SKM-1 (cell line): ENCODE data around the gene ARHGEF7.

Experiments used
- DNase-seq: peaks from one replicate; lab custom pipeline; 2025; ENCODE audit not compliant: unreplicated experiment; lab: John Stamatoyannopoulos, UW

The ARHGEF7 gene

GRCh38 chr13:111270765-111271698 lies 155.9 kb downstream of the ARHGEF7 start:
- DNase-seq = no peak

DNA sequence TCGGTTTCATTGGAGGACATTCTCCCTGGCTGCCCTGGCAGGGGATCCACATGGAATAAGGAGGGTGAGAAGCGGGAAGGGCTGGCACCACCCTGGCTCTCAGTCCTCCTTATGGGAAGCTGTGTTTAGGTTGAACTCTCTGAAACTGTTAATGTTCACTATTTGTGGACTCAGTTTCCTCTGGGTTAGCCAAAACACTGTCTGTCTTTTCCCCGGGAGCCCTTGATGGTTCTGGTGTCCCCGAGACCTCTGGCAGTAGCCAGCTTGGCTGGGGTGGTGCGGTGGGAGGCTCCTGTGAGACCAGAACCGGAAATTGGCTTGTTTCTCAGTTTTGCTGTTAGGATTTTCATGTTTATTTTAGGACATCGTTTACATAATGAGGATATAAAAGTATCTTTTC lies 157.0 kb downstream of the ARHGEF7 start:
- DNase-seq = no peak

DNA sequence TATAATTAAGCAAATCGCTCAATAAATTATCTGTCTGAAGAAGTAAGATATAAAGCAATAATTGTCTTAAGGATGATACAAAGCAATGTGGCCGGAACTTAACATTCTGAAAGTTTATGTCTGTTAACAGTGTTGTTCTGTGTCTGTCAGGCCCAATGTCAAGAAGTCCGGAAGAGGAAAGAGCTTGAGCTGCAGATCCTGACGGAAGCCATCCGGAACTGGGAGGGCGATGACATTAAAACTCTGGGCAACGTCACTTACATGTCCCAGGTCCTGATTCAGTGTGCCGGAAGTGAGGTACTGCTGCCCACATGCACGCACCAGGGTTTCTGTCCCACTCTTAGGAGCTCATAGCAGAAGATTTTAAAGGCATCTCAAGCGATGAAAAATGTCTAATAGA lies 160.3 kb downstream of the ARHGEF7 start:
- no peak for DNase-seq

GRCh38 chr13:111275995-111276618 lies 161.0 kb downstream of the ARHGEF7 start:
- no peak for DNase-seq

GRCh38 chr13:111278258-111278657 lies 163.1 kb downstream of the ARHGEF7 start:
- no peak for DNase-seq

- DNase-seq = no peak
Observed at GRCh38 chr13:111278743-111279652, 163.9 kb downstream of the ARHGEF7 start.

GRCh38 chr13:111280226-111280625 lies 165.1 kb downstream of the ARHGEF7 start:
- no peak for DNase-seq

GRCh38 chr13:111280681-111281585 lies 165.8 kb downstream of the ARHGEF7 start:
- DNase-seq = no peak

DNA sequence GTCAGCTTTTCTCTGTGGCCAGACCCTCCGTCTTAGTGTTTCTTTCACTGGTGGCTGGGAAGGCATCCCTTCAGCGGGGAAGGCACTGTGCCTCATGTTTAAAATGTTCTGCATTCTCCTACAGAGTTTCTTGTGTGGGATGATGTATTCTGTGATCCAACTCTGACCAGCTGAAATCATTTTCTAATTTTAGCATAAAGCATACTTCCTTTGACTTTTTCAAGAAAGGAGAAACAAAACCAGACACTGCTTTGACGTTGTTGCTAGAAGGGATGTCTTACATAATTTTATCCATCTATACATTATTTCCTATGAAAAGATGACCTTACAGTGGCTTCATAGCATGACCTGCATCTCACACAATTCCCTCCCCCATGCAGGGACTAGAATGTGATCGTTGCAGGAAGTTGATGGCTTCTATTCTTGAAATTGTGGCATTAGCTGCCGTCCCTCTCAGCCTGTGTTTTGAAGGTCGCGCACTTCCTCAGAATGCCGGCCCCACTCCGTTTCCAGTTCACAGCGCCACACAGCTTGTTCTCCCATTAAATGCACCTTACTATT lies 166.7 kb downstream of the ARHGEF7 start:
- DNase-seq = no peak

DNA sequence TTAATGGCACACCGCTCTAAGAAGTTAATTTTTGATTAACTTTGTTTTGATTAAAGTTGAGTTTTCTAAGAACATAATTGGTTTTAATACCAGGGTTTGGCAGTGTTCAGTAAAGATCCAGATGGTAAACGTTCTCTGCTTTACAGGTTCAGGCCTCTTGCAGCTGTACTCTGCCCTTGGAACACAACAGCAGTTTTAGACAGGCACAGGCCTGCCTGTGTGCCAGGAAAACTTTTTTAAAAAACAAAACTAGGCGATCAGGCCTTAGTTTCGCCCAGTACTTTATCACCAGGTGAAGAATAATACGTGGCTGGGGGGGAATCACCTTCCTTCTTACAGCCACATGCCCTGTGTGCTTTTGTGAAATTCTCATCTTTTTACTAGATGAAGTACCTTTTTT lies 167.3 kb downstream of the ARHGEF7 start:
- DNase-seq = no peak

DNA sequence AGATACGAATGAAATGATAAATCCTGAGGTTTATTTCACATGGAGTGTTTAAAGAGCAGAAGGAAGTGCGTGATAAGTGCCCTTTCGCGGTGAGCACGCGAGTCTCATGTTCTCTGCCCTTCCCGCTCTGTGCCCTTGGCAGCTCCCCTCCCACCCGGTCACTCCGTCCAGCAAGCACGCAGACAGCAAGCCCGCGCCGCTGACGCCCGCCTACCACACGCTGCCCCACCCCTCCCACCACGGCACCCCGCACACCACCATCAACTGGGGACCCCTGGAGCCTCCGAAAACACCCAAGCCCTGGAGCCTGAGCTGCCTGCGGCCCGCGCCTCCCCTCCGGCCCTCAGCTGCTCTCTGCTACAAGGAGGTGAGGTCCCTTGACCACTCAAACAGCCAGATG lies 167.9 kb downstream of the ARHGEF7 start:
- no peak for DNase-seq

GRCh38 chr13:111283457-111283856 lies 168.3 kb downstream of the ARHGEF7 start:
- DNase-seq = no peak

DNA sequence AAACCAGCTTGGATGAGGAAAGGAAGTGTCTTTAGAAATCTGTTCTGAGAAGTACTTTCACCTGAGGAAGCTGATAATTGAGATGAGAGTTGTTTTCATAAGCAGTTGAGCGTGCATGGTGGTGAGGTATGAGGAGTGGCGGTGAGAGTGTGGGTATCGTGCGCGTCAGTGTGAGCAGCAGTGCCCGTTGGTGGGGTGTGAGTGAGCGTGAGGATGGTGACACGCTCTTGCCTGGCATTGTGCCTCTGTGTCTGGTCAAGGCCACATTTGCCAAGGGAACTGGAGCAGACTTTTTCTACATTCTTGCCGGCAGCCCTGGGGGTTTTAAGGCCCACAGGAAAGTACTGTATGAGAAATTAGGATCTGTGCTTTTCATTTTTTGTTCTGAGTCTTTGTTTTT lies 168.9 kb downstream of the ARHGEF7 start:
- no peak for DNase-seq

GRCh38 chr13:111284565-111284964 lies 169.5 kb downstream of the ARHGEF7 start:
- DNase-seq = no peak

GRCh38 chr13:111286162-111286561 lies 171.1 kb downstream of the ARHGEF7 start:
- no peak for DNase-seq

DNA sequence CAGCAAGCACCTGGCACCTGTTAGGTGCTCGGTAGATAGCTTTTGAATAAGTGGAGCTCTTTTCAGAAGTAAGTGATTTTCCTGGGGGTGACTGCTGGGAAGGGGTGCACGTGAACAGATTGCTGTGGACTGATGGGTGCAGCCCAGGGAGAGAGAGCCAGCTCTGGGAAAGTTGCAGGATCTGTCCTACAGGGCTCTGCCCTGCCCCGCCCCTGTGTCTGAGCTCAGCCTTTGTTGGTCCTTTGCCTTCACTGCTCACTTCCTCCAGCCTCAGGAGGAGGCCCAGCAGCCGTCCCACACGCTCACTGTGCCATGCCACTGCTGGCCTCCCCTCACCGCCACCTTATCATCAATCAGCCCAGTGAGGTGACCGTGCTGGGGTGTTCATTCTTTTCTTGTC lies 171.6 kb downstream of the ARHGEF7 start:
- no peak for DNase-seq

DNA sequence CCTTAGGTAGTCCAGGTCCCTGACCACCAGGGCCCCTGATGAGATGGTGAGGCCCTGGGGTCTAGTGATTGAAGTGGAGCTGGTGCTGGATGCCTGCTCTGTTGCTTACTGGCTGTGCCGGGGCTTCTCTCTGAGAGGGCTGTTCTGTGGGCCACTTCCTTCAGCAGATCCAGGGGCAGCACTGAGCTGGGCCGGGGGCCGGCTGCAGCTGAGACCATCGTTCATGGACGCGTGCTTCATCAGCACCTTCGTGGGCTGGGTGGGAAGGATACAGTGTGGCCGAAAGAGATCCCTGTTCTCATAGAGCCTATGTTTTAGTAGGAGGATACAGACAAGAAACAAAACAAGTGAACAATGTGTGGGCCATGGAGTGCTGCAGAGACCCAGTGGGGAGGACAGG lies 172.1 kb downstream of the ARHGEF7 start:
- no peak for DNase-seq

- no peak for DNase-seq
Observed at GRCh38 chr13:111288276-111288675, 173.2 kb downstream of the ARHGEF7 start.

DNA sequence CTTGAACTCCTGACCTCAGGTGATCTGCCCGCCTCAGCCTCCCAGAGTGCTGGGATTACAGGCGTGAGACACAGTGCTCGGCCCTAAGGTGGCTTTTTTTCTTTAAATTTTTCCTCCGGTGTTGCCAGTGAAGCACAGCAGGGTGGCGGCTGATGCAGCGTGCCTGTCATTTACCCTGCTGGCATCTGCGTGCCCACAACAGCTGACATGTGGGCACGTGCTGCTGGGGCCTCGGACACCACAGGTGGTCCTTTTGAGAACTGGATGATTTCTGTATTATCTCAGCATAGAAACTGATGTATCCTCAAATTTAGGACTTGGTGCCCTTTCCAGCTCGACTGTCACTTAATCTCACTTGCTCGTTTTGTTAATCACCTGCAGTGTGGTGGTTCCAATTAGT lies 174.1 kb downstream of the ARHGEF7 start:
- DNase-seq = no peak

GRCh38 chr13:111291908-111292307 lies 176.8 kb downstream of the ARHGEF7 start:
- no peak for DNase-seq
